GM12878 (cell line): ENCODE measurements around the gene PHACTR1. TPM values are rescaled to one million over a fixed set of nuclear protein-coding genes. Genes with fewer than 3 reads are reported as not detected.

Experiments used
- ATAC-seq: fragments of 200-7000 bp; cut with Tn5 transposase; 3 replicates; pipeline ENCODE4 v1.9.1; 2020; ENCODE audit warnings: mild to moderate bottlenecking, moderate library complexity
- BruUV-seq: library from RNA; stranded (reverse); fragments of 400-500 nt; replicated peaks from 2 replicates; lab custom pipeline; 2021; lab: Mats Ljungman, UMichigan
- CTCF ChIA-PET: fragments of 300-600 bp; sonication (Branson Sonifier 250); formaldehyde crosslinking; extraction: SDS; loops from one replicate; lab custom pipeline; 2021; ENCODE audit warnings: inconsistent platforms; lab: Yijun Ruan, JAX
- POLR2A ChIA-PET: fragments of 350-600 bp; formaldehyde crosslinking; extraction: SDS; loops from one replicate; lab custom pipeline; 2021; ENCODE audit warnings: inconsistent platforms; lab: Charles Lee
- RAD21 ChIA-PET: fragments of 300-600 bp; sonication (Branson Sonifier 250); formaldehyde crosslinking; loops from one replicate; lab custom pipeline; 2023; ENCODE audit warnings: antibody characterized with exemption; ENCODE audit not compliant: unreplicated experiment; lab: Charles Lee
- SMC1A ChIA-PET: fragments of 300-600 bp; sonication (Branson Sonifier 250); formaldehyde crosslinking; loops from one replicate; lab custom pipeline; 2023; ENCODE audit not compliant: unreplicated experiment, uncharacterized antibody; lab: Charles Lee
- DNase-seq: peaks from one replicate; pipeline ENCODE4 v3.0.0-alpha.2; 2011; ENCODE audit warnings: low read depth, low spot score
- FAIRE-seq: peaks from 3 replicates; lab custom pipeline; 2011; peaks lifted over from hg19 to GRCh38; lab: Jason Lieb, UNC
- H2AFZ ChIP-seq: 2 replicates; pipeline ENCODE4 v1.6.0; 2011; ENCODE audit warnings: low read depth, low read length, control low read depth; ENCODE audit not compliant: control insufficient read depth
- H3K27ac ChIP-seq: 2 replicates; pipeline ENCODE4 v1.5.1; 2011; ENCODE audit warnings: control low read depth; ENCODE audit not compliant: control insufficient read depth, insufficient read depth
- H3K27me3 ChIP-seq, 2 experiments: replicated peaks in 1 of 2; 2 replicates each; pipeline versions ENCODE4 v1.6.0 to v1.6.1; 2011; ENCODE audit warnings: low read length in 1 of 2; ENCODE audit not compliant: control insufficient read depth in 2 of 2, insufficient read depth in 2 of 2
- H3K36me3 ChIP-seq, 2 experiments: 2 replicates each; pipeline ENCODE4 v1.5.1; 2011; ENCODE audit warnings: low read length in 1 of 2; ENCODE audit not compliant: control insufficient read depth in 2 of 2, insufficient read depth in 2 of 2
- H3K4me1 ChIP-seq: 2 replicates; pipeline ENCODE4 v1.6.1; 2011; ENCODE audit warnings: mild to moderate bottlenecking, low read length, moderate library complexity, mixed read lengths; ENCODE audit not compliant: control insufficient read depth, insufficient read depth
- H3K4me2 ChIP-seq: 2 replicates; pipeline ENCODE4 v1.6.0; 2011; ENCODE audit warnings: control low read depth; ENCODE audit not compliant: control insufficient read depth, insufficient read depth
- H3K4me3 ChIP-seq: fragments of 200-600 bp; sonication (generic); 2 replicates; pipeline ENCODE4 v1.5.1; 2016
- H3K79me2 ChIP-seq: 2 replicates; pipeline ENCODE4 v1.6.0; 2011; ENCODE audit warnings: low read length; ENCODE audit not compliant: control insufficient read depth, insufficient read depth
- H3K9ac ChIP-seq: 2 replicates; pipeline ENCODE4 v1.8.0; 2011; ENCODE audit warnings: low read length, control low read depth, mixed read lengths; ENCODE audit not compliant: control insufficient read depth, insufficient read depth
- H3K9me3 ChIP-seq: replicated peaks from 3 replicates; pipeline ENCODE4 v1.5.1; 2011; ENCODE audit warnings: mild to moderate bottlenecking, low read length; ENCODE audit not compliant: control insufficient read depth, insufficient read depth
- H4K20me1 ChIP-seq: 2 replicates; pipeline ENCODE4 v1.6.0; 2011; ENCODE audit not compliant: control insufficient read depth, insufficient read depth
- BCL3 ChIP-seq: IDR thresholded peaks from 2 replicates; pipeline ENCODE4 v1.6.1; 2011; ENCODE audit warnings: borderline replicate concordance, low read depth, mild to moderate bottlenecking, moderate library complexity, low read length; ENCODE audit not compliant: insufficient read depth, poor library complexity, severe bottlenecking
- CEBPB ChIP-seq, 2 experiments: fragments of 150-350 bp in 1 of 2; IDR thresholded peaks; 2 replicates each; pipeline ENCODE4 v1.6.1; 2012 to 2014; ENCODE audit warnings: low read depth in 2 of 2, low read length in 2 of 2, borderline replicate concordance in 1 of 2, inconsistent platforms in 1 of 2
- E2F4 ChIP-seq: IDR thresholded peaks from 2 replicates; pipeline ENCODE4 v1.6.1; 2012; ENCODE audit warnings: low read depth, low read length, improper control_type of control experiment
- IKZF2 ChIP-seq, 2 experiments: fragments of 450-650 bp; IDR thresholded peaks; 2 replicates each; pipeline ENCODE4 v1.6.1; 2017; ENCODE audit warnings: mild to moderate bottlenecking in 2 of 2, moderate library complexity in 2 of 2
- KAT2A ChIP-seq: conservative IDR thresholded peaks from 2 replicates; pipeline ENCODE4 v1.6.1; 2011; ENCODE audit warnings: low read depth, low read length; ENCODE audit not compliant: control insufficient read depth
- MYB ChIP-seq: fragments of 150-350 bp; IDR thresholded peaks from 2 replicates; pipeline ENCODE4 v1.6.1; 2014; ENCODE audit warnings: mild to moderate bottlenecking, low read depth, low read length, borderline replicate concordance
- NFIC ChIP-seq: IDR thresholded peaks from 2 replicates; pipeline ENCODE4 v1.6.1; 2012; ENCODE audit warnings: low read depth, mild to moderate bottlenecking, inconsistent platforms, low read length, moderate library complexity
- NFYB ChIP-seq: IDR thresholded peaks from 2 replicates; pipeline ENCODE4 v1.6.1; 2011; ENCODE audit warnings: low read depth, mild to moderate bottlenecking, low read length, improper control_type of control experiment, moderate library complexity; ENCODE audit not compliant: insufficient read depth
- PBX3 ChIP-seq: IDR thresholded peaks from 2 replicates; pipeline ENCODE4 v1.6.1; 2011; ENCODE audit warnings: mild to moderate bottlenecking, low read depth, low read length, moderate library complexity; ENCODE audit not compliant: insufficient replicate concordance
- RELB ChIP-seq: fragments of 450-650 bp; IDR thresholded peaks from 2 replicates; pipeline ENCODE4 v1.6.1; 2017; ENCODE audit warnings: low read depth, mild to moderate bottlenecking, moderate library complexity
- SREBF1 ChIP-seq: IDR thresholded peaks from 2 replicates; pipeline ENCODE4 v1.6.1; 2012; ENCODE audit warnings: mild to moderate bottlenecking, low read length
- YY1 ChIP-seq: IDR thresholded peaks from 2 replicates; pipeline ENCODE4 v1.6.1; 2011; ENCODE audit warnings: low read depth, mild to moderate bottlenecking, low read length
- ZNF24 ChIP-seq: fragments of 450-650 bp; IDR thresholded peaks from 2 replicates; pipeline ENCODE4 v1.6.1; 2017; ENCODE audit warnings: antibody characterized with exemption, mild to moderate bottlenecking
- WGBS: methylation state at CpG from one replicate; pipeline ENCODE4 v1.1.6; 2016; ENCODE audit warnings: low lambda C conversion rate; ENCODE audit not compliant: insufficient replicate concordance, insufficient coverage; ENCODE audit errors: missing lambda C conversion rate; 5-methylcytosine and 5-hydroxymethylcytosine counted together
- in situ Hi-C: fragments of 300-500 bp; cut with MboI; formaldehyde crosslinking; loops from 9 replicates; pipeline ENCODE4 v1.14.3; 2018; ENCODE audit warnings: mixed read lengths
- intact Hi-C: fragments of 100-400 bp; cut with micrococcal nuclease; formaldehyde crosslinking; loops from one replicate; pipeline ENCODE4 v1.14.2; 2022; ENCODE audit not compliant: unreplicated experiment
- polyA plus RNA-seq, 11 experiments: library from polyadenylated mRNA; depleted of rRNA in 4 of 11; unstranded in 6 of 11; stranded (reverse) in 5 of 11; fragments of >200 nt; fragmentation: Nextera tagmentation in 4 of 11; fragmentation: Illumina TruSeq in 1 of 11; extraction: Ambion mirVana in 4 of 11; extraction: Trizol in 1 of 11; gene quantifications; 1 replicate in 1 of 11; 2 replicates in 10 of 11; pipeline versions ENCODE4 v1.2.1 to v1.2.3, GENCODE V29; 2011 to 2016; ENCODE audit warnings: inconsistent platforms in 2 of 11, missing spikeins in 2 of 11, low read depth in 1 of 11
- total RNA-seq, 4 experiments: library from RNA; depleted of rRNA in 3 of 4; stranded (reverse); fragments of >200 nt in 3 of 4; fragmentation: Illumina TruSeq in 1 of 4; extraction: Trizol in 1 of 4; gene quantifications; 2 replicates each; pipeline versions ENCODE4 v1.2.1 to v1.2.3, GENCODE V29; 2013 to 2021

Gene PHACTR1
- total and polyA plus RNA-seq, 10 of the 15 experiments (the other 5 are each of a cell fraction or from before 2014, with no cell fraction given), result 34.2 to 94.6 (median 62.3) TPM

- Histone ChIP-seq H4K20me1 (no peaks in the 10 kb centered on the region), H3K79me2 (no peaks in the 10 kb centered on the region), H2AFZ (no peak overlapping the region), H3K36me3 (no peaks in the 10 kb centered on the region), H3K4me1 (no peaks in the 10 kb centered on the region), H3K4me2 (no peak overlapping the region), H3K27me3 (peaks cover 1 to 10% of the 10 kb centered on the region in 2 experiments; a peak in 3 of 4 replicates), H3K9me3 (no peaks in the 10 kb centered on the region), H3K9ac (no peak overlapping the region), H3K4me3 (no peak overlapping the region), H3K27ac (no peak overlapping the region)
- SMC1A ChIA-PET, result interaction anchor here (0.5 to 4.4 kb wide), 3 partner anchors 137 to 354 kb away, joined by 3 to 47 read pairs (median 26); partner anchors contain the start of gene TBC1D7
- RAD21 ChIA-PET, result interaction anchor here (6.3 kb wide), 1 partner anchor 140 kb away, joined by 124 read pairs; the partner anchor contains the start of gene TBC1D7
- WGBS, result 0% methylated on average over 1 of the region's 1 CpG
- in situ Hi-C loops (no loop called here), intact Hi-C loops (loop anchor here (10.0 kb wide), 1 partner anchor 423 kb away; the partner anchor contains the start of gene NOL7)
- POLR2A ChIA-PET, result interaction anchor here (1.3 kb wide), 1 partner anchor 138 kb away, joined by 3 read pairs; no protein-coding TSS in a partner anchor
- no peak for ATAC-seq
- no TSS peak for BruUV-seq
- no peak for DNase-seq
- CTCF ChIA-PET, result interaction anchor here (1.0 to 7.3 kb wide), 2 partner anchors 11 to 139 kb away, joined by 3 to 169 read pairs; partner anchors contain the start of gene TBC1D7
- no peak for FAIRE-seq
- TF ChIP-seq SREBF1, result no peak
- TF ChIP-seq BCL3, result no peak
- no peak for TF ChIP-seq NFIC
- TF ChIP-seq KAT2A, result no peak
- TF ChIP-seq PBX3, result no peak
- no peak for TF ChIP-seq ZNF24
- TF ChIP-seq YY1, result no peak
- no peak for TF ChIP-seq IKZF2 (IDR thresholded peaks at IDR 0.05)
- TF ChIP-seq CEBPB (IDR thresholded peaks at IDR 0.05; ENCODE audit: borderline replicate concordance in 1 of 2, low read depth in 2 of 2, low read length in 2 of 2), result no peak
- TF ChIP-seq MYB, result no peak
- TF ChIP-seq NFYB, result no peak
- TF ChIP-seq E2F4, result no peak
- no peak for TF ChIP-seq RELB
Observed at GRCh38 chr6:13191461-13191860, 474.9 kb downstream of the PHACTR1 start.
